HCT116 (cell line): ENCODE data around the gene RRAGD.

Source experiments
- CTCF ChIP-seq, 3 experiments: fragments of 200-600 bp in 1 of 3; sonication (generic) in 1 of 3; IDR thresholded peaks in 2 of 3; conservative IDR thresholded peaks in 1 of 3; 2 replicates each; pipeline ENCODE4 v1.5.1; 2012 to 2017; ENCODE audit warnings: low read depth in 2 of 3, low read length in 2 of 3, antibody characterized with exemption in 1 of 3, borderline replicate concordance in 1 of 3, control low read depth in 1 of 3, mild to moderate bottlenecking in 1 of 3, mixed read lengths in 1 of 3, mixed run types in 1 of 3, moderate library complexity in 1 of 3; ENCODE audit not compliant: insufficient read depth in 1 of 3
- EZH2 ChIP-seq: fragments of 200-600 bp; sonication (generic); IDR thresholded peaks from 2 replicates; pipeline ENCODE4 v1.6.1; 2017; ENCODE audit warnings: antibody characterized with exemption, mixed run types
- POLR2AphosphoS5 ChIP-seq: IDR thresholded peaks from 2 replicates; pipeline ENCODE4 v1.6.1; 2011; ENCODE audit warnings: mild to moderate bottlenecking, low read depth, low read length, moderate library complexity
- SIN3A ChIP-seq: IDR thresholded peaks from 2 replicates; pipeline ENCODE4 v1.6.1; 2012; ENCODE audit warnings: low read depth

GRCh38 chr6:89402776-89403175, 9.3 kb downstream of the RRAGD start:
- no peak for TF ChIP-seq EZH2
- TF ChIP-seq CTCF (IDR thresholded peaks at IDR 0.05 in 2 of 3, conservative IDR thresholded peaks at IDR 0.05 in 1 of 3; ENCODE audit: borderline replicate concordance in 1 of 3, insufficient read depth in 1 of 3, low read depth in 2 of 3, low read length in 2 of 3): no peak
- TF ChIP-seq SIN3A: no peak
- TF ChIP-seq POLR2AphosphoS5: no peak
